Measurements from ENCODE around the gene PRR20D.
"Not testable (repeated sequence)": the region's sequence is repeated elsewhere in the genome, so short reads cannot be mapped to it uniquely, and the experiment has no call there.

- TF ChIP-seq CTCF, POLR2A, EP300 (IDR thresholded peaks at IDR 0.05): not testable (repeated sequence)
Observed at GRCh38 chr13:57140235-57140968, 20.0 kb upstream of the PRR20D start, which contains the start of gene PRR20A.
